MM.1S (cell line): ENCODE data around the gene SLC4A4.

Experiments
- DNase-seq: peaks from one replicate; pipeline ENCODE4 v3.0.0-alpha.2; 2015
- H2AFZ ChIP-seq: fragments of 300-600 bp; sonication (generic); 2 replicates; pipeline ENCODE4 v1.6.0; 2016; ENCODE audit warnings: antibody characterized with exemption, low read length
- H3F3A ChIP-seq: fragments of 300-600 bp; sonication (generic); 2 replicates; pipeline ENCODE4 v1.6.1; 2016; ENCODE audit warnings: mild to moderate bottlenecking, antibody characterized with exemption, low read length, moderate library complexity, mixed read lengths; ENCODE audit not compliant: insufficient read depth
- H3K27ac ChIP-seq: fragments of 300-600 bp; sonication (generic); 2 replicates; pipeline ENCODE4 v1.5.1; 2016; ENCODE audit warnings: mild to moderate bottlenecking, low read length
- H3K27me3 ChIP-seq: fragments of 300-600 bp; sonication (generic); replicated peaks from 2 replicates; pipeline ENCODE4 v1.6.0; 2016; ENCODE audit warnings: low read length; ENCODE audit not compliant: insufficient read depth
- H3K36me3 ChIP-seq: fragments of 300-600 bp; sonication (generic); replicated peaks from 2 replicates; pipeline ENCODE4 v1.6.1; 2016; ENCODE audit warnings: mild to moderate bottlenecking, low read length, mixed read lengths; ENCODE audit not compliant: insufficient read depth
- H3K4me1 ChIP-seq: fragments of 300-600 bp; sonication (generic); 2 replicates; pipeline ENCODE4 v1.6.1; 2016; ENCODE audit warnings: low read length, mixed read lengths
- H3K4me2 ChIP-seq: fragments of 300-600 bp; sonication (generic); 2 replicates; pipeline ENCODE4 v1.6.0; 2016; ENCODE audit warnings: low read depth, low read length
- H3K4me3 ChIP-seq: fragments of 300-600 bp; sonication (generic); 2 replicates; pipeline ENCODE4 v1.5.1; 2016; ENCODE audit warnings: low read length, mixed read lengths
- H3K79me2 ChIP-seq: fragments of 300-600 bp; sonication (generic); 2 replicates; pipeline ENCODE4 v1.6.1; 2016; ENCODE audit warnings: mixed run types, low read length, mixed read lengths
- H3K9ac ChIP-seq: fragments of 300-600 bp; sonication (generic); 2 replicates; pipeline ENCODE4 v1.6.1; 2016; ENCODE audit warnings: low read length, mixed read lengths
- H3K9me2 ChIP-seq: fragments of 300-600 bp; sonication (generic); replicated peaks from 2 replicates; pipeline ENCODE4 v1.6.1; 2016; ENCODE audit warnings: mild to moderate bottlenecking, low read length, mixed read lengths; ENCODE audit not compliant: insufficient read depth
- H3K9me3 ChIP-seq: fragments of 300-600 bp; sonication (generic); replicated peaks from 2 replicates; pipeline ENCODE4 v1.6.1; 2016; ENCODE audit warnings: mild to moderate bottlenecking, low read length, mixed read lengths; ENCODE audit not compliant: insufficient read depth
- H4K20me1 ChIP-seq: fragments of 300-600 bp; sonication (generic); 2 replicates; pipeline ENCODE4 v1.6.1; 2016; ENCODE audit warnings: mild to moderate bottlenecking, low read length, moderate library complexity, mixed read lengths; ENCODE audit not compliant: insufficient read depth
- EZH2 ChIP-seq: fragments of 300-600 bp; sonication (generic); optimal IDR thresholded peaks from 2 replicates; pipeline ENCODE3; 2017; ENCODE audit warnings: low read depth, mild to moderate bottlenecking, antibody characterized with exemption, low read length, mixed read lengths
- EZH2phosphoT487 ChIP-seq: fragments of 300-600 bp; sonication (generic); IDR thresholded peaks from 2 replicates; pipeline ENCODE4 v1.6.1; 2018; ENCODE audit warnings: antibody characterized with exemption, low read length
- TF ChIP-seq, protein P1 (sequence below): fragments of 300-600 bp; sonication (generic); IDR thresholded peaks from 2 replicates; pipeline ENCODE4 v1.5.1; 2016; ENCODE audit warnings: antibody characterized with exemption, low read length, mixed read lengths

Gene SLC4A4

DNA sequence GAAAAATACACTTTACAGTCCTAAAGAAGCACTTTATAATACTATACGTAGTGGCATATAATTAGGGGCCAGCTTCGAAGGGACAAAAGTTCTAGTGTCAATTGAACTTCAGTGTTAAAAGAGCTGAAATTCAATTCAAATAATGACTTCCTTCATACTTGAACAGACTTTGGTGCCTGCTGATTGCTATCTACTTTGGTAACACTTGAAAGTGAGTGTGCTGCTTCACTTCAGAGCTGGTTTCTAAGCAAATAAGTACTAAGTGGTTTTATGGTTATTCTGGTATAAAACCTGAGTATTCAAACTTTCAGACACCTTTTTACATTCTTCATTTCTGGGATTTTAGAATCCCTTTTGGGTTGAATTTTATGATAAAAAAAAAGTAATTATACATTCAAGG, 107.0 kb downstream of the SLC4A4 start:
- Histone ChIP-seq H2AFZ (no peak overlapping the region), H3K27ac (peak overlapping the region; percentile 21; the same call in 1 of the 2 replicates), H3K4me3 (no peak overlapping the region), H3K36me3 (no peaks in the 10 kb centered on the region), H3K4me1 (peaks cover 15% of the 10 kb centered on the region; the same call in 1 of the 2 replicates), H3K9me2 (no peaks in the 10 kb centered on the region), H3K27me3 (no peaks in the 10 kb centered on the region), H3K9ac (no peak overlapping the region), H3K9me3 (no peaks in the 10 kb centered on the region), H4K20me1 (no peaks in the 10 kb centered on the region), H3K4me2 (no peak overlapping the region; the same call in 1 of the 2 replicates), H3K79me2 (no peaks in the 10 kb centered on the region), H3F3A (peaks cover 10% of the 10 kb centered on the region; the same call in 1 of the 2 replicates)
- DNase-seq, result no peak
- no peak for TF ChIP-seq EZH2phosphoT487
- TF ChIP-seq, protein P1, sequence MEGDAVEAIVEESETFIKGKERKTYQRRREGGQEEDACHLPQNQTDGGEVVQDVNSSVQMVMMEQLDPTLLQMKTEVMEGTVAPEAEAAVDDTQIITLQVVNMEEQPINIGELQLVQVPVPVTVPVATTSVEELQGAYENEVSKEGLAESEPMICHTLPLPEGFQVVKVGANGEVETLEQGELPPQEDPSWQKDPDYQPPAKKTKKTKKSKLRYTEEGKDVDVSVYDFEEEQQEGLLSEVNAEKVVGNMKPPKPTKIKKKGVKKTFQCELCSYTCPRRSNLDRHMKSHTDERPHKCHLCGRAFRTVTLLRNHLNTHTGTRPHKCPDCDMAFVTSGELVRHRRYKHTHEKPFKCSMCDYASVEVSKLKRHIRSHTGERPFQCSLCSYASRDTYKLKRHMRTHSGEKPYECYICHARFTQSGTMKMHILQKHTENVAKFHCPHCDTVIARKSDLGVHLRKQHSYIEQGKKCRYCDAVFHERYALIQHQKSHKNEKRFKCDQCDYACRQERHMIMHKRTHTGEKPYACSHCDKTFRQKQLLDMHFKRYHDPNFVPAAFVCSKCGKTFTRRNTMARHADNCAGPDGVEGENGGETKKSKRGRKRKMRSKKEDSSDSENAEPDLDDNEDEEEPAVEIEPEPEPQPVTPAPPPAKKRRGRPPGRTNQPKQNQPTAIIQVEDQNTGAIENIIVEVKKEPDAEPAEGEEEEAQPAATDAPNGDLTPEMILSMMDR, result no peak
- TF ChIP-seq EZH2, result no peak

DNA sequence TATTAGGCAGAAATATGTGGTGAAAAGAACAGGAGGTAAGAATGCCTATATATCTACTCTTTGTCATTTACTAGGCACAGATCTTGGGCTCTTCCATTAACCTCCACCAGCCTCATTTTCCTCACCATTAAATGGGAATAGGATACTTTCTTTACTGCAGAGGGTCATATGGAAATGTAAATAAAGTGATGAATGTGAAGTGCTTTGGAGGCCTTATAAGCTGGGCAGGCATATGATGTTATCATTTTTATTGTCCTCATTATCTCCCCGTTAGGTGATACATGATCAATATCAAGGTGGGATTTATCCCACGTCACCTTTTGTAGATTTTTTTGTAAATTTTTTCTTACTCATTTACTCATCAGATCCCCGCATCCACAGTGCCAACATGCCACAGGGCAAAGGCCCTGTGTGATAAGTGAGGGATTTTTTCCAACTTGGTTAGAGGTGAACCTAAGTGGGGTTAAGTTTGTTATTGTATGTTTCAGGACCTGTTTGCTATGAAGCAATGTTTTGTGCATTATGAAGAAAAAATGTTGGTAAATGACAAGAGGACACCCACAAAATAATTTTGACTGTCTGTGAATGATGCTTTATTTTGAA, 107.8 kb downstream of the SLC4A4 start:
- H3K9ac ChIP-seq, result no peak overlapping the region
- peaks cover 15% of the 10 kb centered on the region; the same call in 1 of the 2 replicates for H3K4me1 ChIP-seq
- no peak overlapping the region; the same call in 1 of the 2 replicates for H3K4me2 ChIP-seq
- H4K20me1 ChIP-seq, result no peaks in the 10 kb centered on the region
- peaks cover 10% of the 10 kb centered on the region; the same call in 1 of the 2 replicates for H3F3A ChIP-seq
- H3K9me3 ChIP-seq, result no peaks in the 10 kb centered on the region
- H3K9me2 ChIP-seq, result no peaks in the 10 kb centered on the region
- H2AFZ ChIP-seq, result no peak overlapping the region
- no peaks in the 10 kb centered on the region for H3K79me2 ChIP-seq
- H3K36me3 ChIP-seq, result no peaks in the 10 kb centered on the region
- TF ChIP-seq, protein P1, result no peak
- TF ChIP-seq EZH2 (no peak), EZH2phosphoT487 (no peak)
- H3K27ac ChIP-seq, result no peak overlapping the region
- H3K27me3 ChIP-seq, result no peaks in the 10 kb centered on the region
- no peak overlapping the region for H3K4me3 ChIP-seq
- no peak for DNase-seq

DNA sequence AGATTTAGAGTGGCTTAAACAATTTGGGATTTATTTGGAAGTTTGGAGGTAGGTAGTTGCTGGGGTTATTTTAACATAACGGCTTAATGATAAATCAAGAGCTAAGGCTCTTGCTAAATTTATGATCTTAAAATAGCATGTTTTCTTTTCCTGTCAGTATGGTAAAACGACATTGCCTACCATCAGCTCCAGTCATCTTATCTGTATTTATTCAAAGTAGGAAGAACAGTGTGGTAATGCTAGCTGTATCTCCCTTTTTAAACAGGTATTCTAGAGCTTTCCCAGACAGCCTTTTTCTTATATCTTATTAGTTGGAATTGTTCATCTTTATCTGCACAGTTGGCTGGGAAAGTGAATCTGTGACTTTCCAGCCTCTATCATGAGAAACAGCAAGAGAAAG, 110.2 kb downstream of the SLC4A4 start:
- Histone ChIP-seq H3K27me3 (no peaks in the 10 kb centered on the region), H3K9me3 (no peaks in the 10 kb centered on the region), H3K79me2 (no peaks in the 10 kb centered on the region), H3K9me2 (no peaks in the 10 kb centered on the region), H3K27ac (no peak overlapping the region), H3K9ac (no peak overlapping the region), H2AFZ (no peak overlapping the region), H3F3A (peaks cover 10% of the 10 kb centered on the region; the same call in 1 of the 2 replicates), H3K36me3 (no peaks in the 10 kb centered on the region), H3K4me3 (no peak overlapping the region), H3K4me1 (peaks cover 15% of the 10 kb centered on the region; the same call in 1 of the 2 replicates), H4K20me1 (no peaks in the 10 kb centered on the region), H3K4me2 (no peak overlapping the region)
- no peak for DNase-seq
- TF ChIP-seq EZH2phosphoT487, result no peak
- TF ChIP-seq, protein P1, result no peak
- TF ChIP-seq EZH2, result no peak
